HUES6 (cell line): ENCODE results near the gene HS6ST2.

Source experiments
- H3K27ac ChIP-seq: 2 replicates; pipeline ENCODE4 v1.7.0; 2013; ENCODE audit warnings: low read depth, mild to moderate bottlenecking, low read length, inconsistent platforms
- H3K27me3 ChIP-seq: 2 replicates; pipeline ENCODE4 v1.6.1; 2013; ENCODE audit warnings: low read length; ENCODE audit not compliant: control insufficient read depth, insufficient read depth
- H3K36me3 ChIP-seq: 2 replicates; pipeline ENCODE4 v1.6.1; 2013; ENCODE audit warnings: low read length; ENCODE audit not compliant: control insufficient read depth, insufficient read depth
- H3K4me1 ChIP-seq: 2 replicates; pipeline ENCODE4 v1.6.1; 2013; ENCODE audit warnings: low read length; ENCODE audit not compliant: control insufficient read depth, insufficient read depth
- H3K4me3 ChIP-seq: 2 replicates; pipeline ENCODE4 v1.5.1; 2013; ENCODE audit warnings: low read depth, low read length
- H3K9ac ChIP-seq: one replicate; pipeline ENCODE4 v1.6.1; 2013; ENCODE audit warnings: mild to moderate bottlenecking, low read length
- H3K9me3 ChIP-seq: 2 replicates; pipeline ENCODE4 v1.6.1; 2013; ENCODE audit warnings: low read depth, low read length; ENCODE audit not compliant: control insufficient read depth, insufficient read depth

Gene HS6ST2

GRCh38 chrX:132790329-132790728, 168.1 kb downstream of the HS6ST2 start:
- H3K36me3 ChIP-seq, result no peaks in the 10 kb centered on the region
- no peak overlapping the region for H3K9ac ChIP-seq
- H3K27me3 ChIP-seq, result no peaks in the 10 kb centered on the region; the same call in 1 of the 2 replicates
- H3K27ac ChIP-seq, result no peak overlapping the region
- no peaks in the 10 kb centered on the region for H3K9me3 ChIP-seq
- no peak overlapping the region for H3K4me3 ChIP-seq
- peaks cover 6% of the 10 kb centered on the region; the same call in 1 of the 2 replicates for H3K4me1 ChIP-seq

DNA sequence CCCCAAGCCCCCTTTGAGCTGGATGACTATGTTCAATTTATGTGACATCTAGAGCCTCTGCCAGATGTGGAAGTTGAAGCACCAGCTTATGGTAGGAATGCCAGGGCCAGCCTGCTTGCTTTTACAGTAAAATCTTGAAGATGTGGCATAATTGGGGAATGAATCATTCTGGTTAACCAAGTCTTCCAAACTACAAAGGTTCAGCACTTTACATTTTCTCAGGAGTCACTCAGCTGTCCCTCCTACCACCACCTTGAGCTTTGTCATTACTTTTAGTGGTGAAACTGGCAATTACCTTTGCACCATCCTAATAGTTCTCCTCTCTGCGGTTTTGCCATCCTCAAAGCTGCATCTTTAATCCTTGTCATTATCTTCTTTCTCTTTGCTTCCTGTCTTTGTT, 172.2 kb downstream of the HS6ST2 start:
- H3K4me1 ChIP-seq, result peaks cover 10% of the 10 kb centered on the region; the same call in 1 of the 2 replicates
- H3K27ac ChIP-seq, result no peak overlapping the region
- no peak overlapping the region for H3K9ac ChIP-seq
- H3K9me3 ChIP-seq, result no peaks in the 10 kb centered on the region
- H3K36me3 ChIP-seq, result no peaks in the 10 kb centered on the region
- H3K4me3 ChIP-seq, result no peak overlapping the region
- H3K27me3 ChIP-seq, result no peaks in the 10 kb centered on the region; the same call in 1 of the 2 replicates

DNA sequence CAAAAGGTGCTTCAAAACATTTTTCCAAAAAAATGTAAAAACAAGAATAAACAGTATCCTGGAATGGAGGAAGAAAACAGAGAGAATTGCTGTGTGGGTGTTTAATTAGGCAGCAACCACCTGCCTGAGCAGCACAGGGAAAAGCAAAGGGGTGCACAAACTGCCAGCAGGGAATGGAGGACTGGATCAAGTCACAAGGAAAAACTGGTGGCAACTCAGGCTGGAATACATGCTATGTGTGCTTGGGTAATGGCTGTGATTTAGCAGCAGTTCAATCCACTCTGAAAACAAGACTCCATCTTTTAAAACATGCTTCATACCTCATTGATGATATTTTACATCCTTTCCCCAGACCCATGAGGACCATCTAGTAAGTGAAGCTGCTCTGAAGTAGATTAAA, 179.5 kb downstream of the HS6ST2 start:
- Histone ChIP-seq H3K27ac (no peak overlapping the region), H3K36me3 (no peaks in the 10 kb centered on the region), H3K4me3 (no peak overlapping the region), H3K4me1 (peaks cover 20% of the 10 kb centered on the region), H3K9me3 (no peaks in the 10 kb centered on the region), H3K9ac (no peak overlapping the region), H3K27me3 (peaks cover 4% of the 10 kb centered on the region; the same call in 1 of the 2 replicates)

GRCh38 chrX:132776486-132777210, 181.8 kb downstream of the HS6ST2 start:
- Histone ChIP-seq H3K9ac (no peak overlapping the region), H3K9me3 (no peaks in the 10 kb centered on the region), H3K27me3 (peaks cover 5% of the 10 kb centered on the region; the same call in 1 of the 2 replicates), H3K4me3 (no peak overlapping the region), H3K4me1 (peaks cover 11% of the 10 kb centered on the region), H3K27ac (no peak overlapping the region), H3K36me3 (no peaks in the 10 kb centered on the region)

GRCh38 chrX:132775263-132775823, 183.1 kb downstream of the HS6ST2 start:
- Histone ChIP-seq H3K9ac (no peak overlapping the region), H3K4me3 (no peak overlapping the region)

DNA sequence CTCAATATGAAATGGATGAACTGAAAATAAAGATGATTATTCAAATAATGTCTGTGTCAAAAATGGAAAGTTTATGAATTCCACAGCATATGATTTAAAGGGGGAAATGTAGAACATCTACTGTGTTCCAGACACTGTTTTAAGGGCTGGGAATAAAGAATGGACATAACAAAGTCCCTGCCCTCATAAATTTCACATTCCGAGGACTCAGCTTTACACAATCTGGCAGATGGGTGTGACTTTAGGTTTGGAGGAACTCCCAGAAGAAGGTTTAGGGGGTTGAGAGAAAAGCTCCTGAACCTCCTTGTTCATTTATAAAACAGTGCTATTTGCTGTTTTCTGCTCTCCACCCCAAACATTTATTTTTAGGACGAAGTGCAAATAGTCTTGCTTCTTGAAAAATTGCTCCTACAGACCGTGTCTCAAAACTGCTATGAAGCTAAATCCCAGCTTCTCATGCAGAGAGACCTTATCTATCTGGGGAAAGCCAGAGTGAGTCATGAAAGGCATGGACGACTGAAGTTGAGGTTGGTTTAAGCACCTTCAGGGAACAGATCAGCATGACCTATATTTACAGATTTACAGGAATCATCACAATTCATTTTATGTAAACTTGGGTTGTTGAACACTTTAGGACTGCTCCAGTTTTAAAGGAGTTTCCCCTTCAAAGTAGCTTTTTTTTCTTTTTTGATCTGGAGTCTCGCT, 184.3 kb downstream of the HS6ST2 start:
- no peak overlapping the region for H3K4me3 ChIP-seq
- peaks cover 11% of the 10 kb centered on the region for H3K4me1 ChIP-seq
- H3K27ac ChIP-seq, result no peak overlapping the region
- H3K36me3 ChIP-seq, result no peaks in the 10 kb centered on the region
- H3K27me3 ChIP-seq, result peaks cover 7% of the 10 kb centered on the region; the same call in 1 of the 2 replicates
- H3K9ac ChIP-seq, result no peak overlapping the region
- H3K9me3 ChIP-seq, result no peaks in the 10 kb centered on the region

More at GRCh38 chrX:132775263-132775823, 183.1 kb downstream of the HS6ST2 start:
- no peaks in the 10 kb centered on the region for H3K9me3 ChIP-seq
- H3K27me3 ChIP-seq, result peaks cover 5% of the 10 kb centered on the region; the same call in 1 of the 2 replicates
- H3K4me1 ChIP-seq, result peaks cover 11% of the 10 kb centered on the region
- H3K36me3 ChIP-seq, result no peaks in the 10 kb centered on the region
- H3K27ac ChIP-seq, result no peak overlapping the region

- no peaks in the 10 kb centered on the region for H3K9me3 ChIP-seq
- no peaks in the 10 kb centered on the region; the same call in 1 of the 2 replicates for H3K4me1 ChIP-seq
- no peak overlapping the region for H3K9ac ChIP-seq
- H3K27me3 ChIP-seq, result peaks cover 8% of the 10 kb centered on the region; the same call in 1 of the 2 replicates
- H3K36me3 ChIP-seq, result no peaks in the 10 kb centered on the region
- no peak overlapping the region for H3K27ac ChIP-seq
- no peak overlapping the region for H3K4me3 ChIP-seq
These were observed 188.8 kb downstream of the HS6ST2 start for GRCh38 chrX:132769609-132770008.

DNA sequence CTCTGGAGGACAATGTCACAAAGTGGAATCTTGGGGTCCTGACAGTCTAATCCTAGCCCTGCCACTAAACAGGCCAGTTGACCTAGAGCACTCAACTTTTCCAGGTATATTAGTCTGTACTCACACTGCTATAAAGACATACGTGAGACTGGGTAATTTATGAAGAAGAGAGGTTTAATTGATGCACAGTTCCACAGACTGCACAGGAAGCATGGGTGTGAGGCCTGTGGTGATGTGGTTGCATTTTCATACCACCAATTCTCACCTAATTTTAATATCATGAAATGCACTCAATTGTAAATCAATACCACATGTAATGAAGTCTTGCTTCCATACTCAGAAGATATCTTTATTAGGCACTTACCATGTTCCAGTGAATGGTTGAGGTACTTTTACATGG, 192.0 kb downstream of the HS6ST2 start:
- Histone ChIP-seq H3K36me3 (no peaks in the 10 kb centered on the region), H3K4me3 (no peak overlapping the region), H3K9me3 (no peaks in the 10 kb centered on the region), H3K27ac (no peak overlapping the region), H3K9ac (no peak overlapping the region), H3K4me1 (no peaks in the 10 kb centered on the region), H3K27me3 (peaks cover 6% of the 10 kb centered on the region; the same call in 1 of the 2 replicates)

DNA sequence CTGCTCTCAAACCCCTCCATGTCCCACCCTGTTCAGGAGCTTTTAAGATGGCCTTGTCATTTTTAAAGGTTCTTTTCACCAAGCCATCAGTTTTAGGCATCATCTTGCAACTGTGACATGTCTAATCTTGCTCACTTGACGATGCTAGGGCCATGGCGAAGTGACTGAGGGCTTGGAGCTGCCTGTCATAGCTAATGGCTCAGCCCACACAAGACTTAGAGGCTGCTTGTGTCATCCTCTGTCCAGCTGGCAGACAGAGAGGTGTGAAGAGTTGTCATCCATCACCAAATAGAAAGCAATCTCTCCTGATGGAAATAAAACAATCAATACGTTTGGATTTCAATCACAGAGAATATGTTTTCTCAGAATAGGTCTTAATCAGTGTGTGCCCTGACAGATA, 194.9 kb downstream of the HS6ST2 start:
- Histone ChIP-seq H3K36me3 (no peaks in the 10 kb centered on the region), H3K27me3 (no peaks in the 10 kb centered on the region; the same call in 1 of the 2 replicates), H3K9ac (no peak overlapping the region), H3K9me3 (no peaks in the 10 kb centered on the region), H3K27ac (no peak overlapping the region), H3K4me1 (peaks cover 21% of the 10 kb centered on the region), H3K4me3 (no peak overlapping the region)

DNA sequence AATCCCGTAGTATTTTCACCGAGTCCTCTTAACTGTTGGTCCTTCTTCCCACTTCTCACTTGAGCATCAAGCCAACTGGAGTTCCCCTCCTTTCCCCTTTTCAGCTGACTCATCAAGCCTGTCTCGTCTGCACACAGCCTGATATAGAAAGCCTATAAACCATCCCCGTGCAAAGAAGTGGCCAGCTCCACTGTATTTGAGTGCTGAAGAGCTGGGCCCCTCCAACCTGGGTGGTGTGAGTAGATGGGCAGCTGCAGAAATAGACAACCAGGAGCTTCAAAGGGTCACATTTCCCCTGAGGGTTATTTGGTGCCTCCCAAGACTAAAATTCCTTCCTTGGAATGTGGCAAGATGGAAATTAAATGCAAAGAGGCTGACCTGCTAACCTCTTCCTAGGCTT, 199.7 kb downstream of the HS6ST2 start:
- Histone ChIP-seq H3K27me3 (peaks cover 5% of the 10 kb centered on the region; the same call in 1 of the 2 replicates), H3K9me3 (no peaks in the 10 kb centered on the region), H3K9ac (peak overlapping the region; percentile 42), H3K4me1 (peaks cover 43% of the 10 kb centered on the region), H3K4me3 (peak overlapping the region; percentile 20; the same call in 1 of the 2 replicates), H3K36me3 (no peaks in the 10 kb centered on the region), H3K27ac (no peak overlapping the region)
